ENCODE data around the gene SAP25.

GRCh38 chr7:100538348-100538653 lies 35.4 kb downstream of the SAP25 start:
- TF ChIP-seq POLR2A (IDR thresholded peaks at IDR 0.05; ENCODE audit: low read length) (no peak), GATA1 (IDR thresholded peaks at IDR 0.05; ENCODE audit: low read depth, low read length) (no peak)

Measured in erythroblast (primary cell).